Endothelial cell of umbilical vein (primary cell): ENCODE measurements around the gene METTL27. TPM values are rescaled to one million over a fixed set of nuclear protein-coding genes. Genes with fewer than 3 reads are reported as not detected.
"Not testable (repeated sequence)": the region's sequence is repeated elsewhere in the genome, so short reads cannot be mapped to it uniquely, and the experiment has no call there.

Source experiments
- BruUV-seq: library from RNA; stranded (reverse); fragments of 400-500 nt; replicated peaks from 2 replicates; lab custom pipeline; 2021; lab: Mats Ljungman, UMichigan
- CTCF ChIA-PET: fragments of 300-600, 350-600 bp; sonication (Branson Sonifier 250); formaldehyde crosslinking; loops from one replicate; lab custom pipeline; 2021; ENCODE audit warnings: antibody characterized with exemption, inconsistent platforms; lab: Charles Lee
- POLR2A ChIA-PET: fragments of 300-600, 350-600 bp; sonication (Branson Sonifier 250); formaldehyde crosslinking; loops from one replicate; lab custom pipeline; 2021; ENCODE audit warnings: antibody characterized with exemption, inconsistent platforms; lab: Charles Lee
- DNase-seq: peaks from one replicate; pipeline ENCODE4 v3.0.0-alpha.2; 2011; ENCODE audit warnings: low read depth, low spot score
- FAIRE-seq: peaks from 2 replicates; lab custom pipeline; 2011; peaks lifted over from hg19 to GRCh38; lab: Jason Lieb, UNC
- H2AFZ ChIP-seq: 2 replicates; pipeline ENCODE4 v1.6.0; 2012; ENCODE audit warnings: low read depth, low read length, control low read depth, inconsistent platforms
- H3K27ac ChIP-seq: 2 replicates; pipeline ENCODE4 v1.5.1; 2011; ENCODE audit warnings: low read depth, mild to moderate bottlenecking, control low read depth, low read length, moderate library complexity; ENCODE audit not compliant: insufficient read depth
- H3K27me3 ChIP-seq, 2 experiments: 2 replicates each; pipeline versions ENCODE4 v1.6.0 to v1.6.1; 2011; ENCODE audit warnings: low read length in 2 of 2, mixed read lengths in 1 of 2; ENCODE audit not compliant: control insufficient read depth in 2 of 2, insufficient read depth in 2 of 2
- H3K36me3 ChIP-seq, 2 experiments: 2 replicates in 1 of 2; 3 replicates in 1 of 2; pipeline ENCODE4 v1.5.1; 2011; ENCODE audit warnings: low read length in 2 of 2, mild to moderate bottlenecking in 1 of 2, moderate library complexity in 1 of 2; ENCODE audit not compliant: control insufficient read depth in 2 of 2, insufficient read depth in 2 of 2; ENCODE audit errors: extremely low read depth in 1 of 2
- H3K4me1 ChIP-seq: 3 replicates; pipeline ENCODE4 v1.5.1; 2011; ENCODE audit warnings: mild to moderate bottlenecking, low read length; ENCODE audit not compliant: control insufficient read depth, insufficient read depth; ENCODE audit errors: extremely low read depth
- H3K4me2 ChIP-seq: 2 replicates; pipeline ENCODE4 v1.6.1; 2011; ENCODE audit warnings: low read length, control low read depth, mixed read lengths; ENCODE audit not compliant: insufficient read depth
- H3K4me3 ChIP-seq, 3 experiments: fragments of 200-600 bp in 1 of 3; sonication (generic), shearing (Covaris generic) in 1 of 3; replicated peaks in 1 of 3; 2 replicates each; pipeline ENCODE4 v1.5.1; 2011 to 2016; ENCODE audit warnings: control low read depth in 3 of 3, low read length in 3 of 3, mild to moderate bottlenecking in 2 of 3, inconsistent platforms in 1 of 3, low read depth in 1 of 3, moderate library complexity in 1 of 3; ENCODE audit not compliant: insufficient read depth in 1 of 3
- H3K79me2 ChIP-seq: 2 replicates; pipeline ENCODE4 v1.6.0; 2012; ENCODE audit warnings: low read length, inconsistent platforms; ENCODE audit not compliant: control insufficient read depth, insufficient read depth
- H3K9ac ChIP-seq: replicated peaks from 2 replicates; pipeline ENCODE3; 2011; ENCODE audit warnings: low read length, control low read depth; ENCODE audit not compliant: insufficient read depth; ENCODE audit errors: extremely low read depth
- H3K9me1 ChIP-seq: replicated peaks from 3 replicates; pipeline ENCODE4 v1.6.0; 2011; ENCODE audit warnings: mild to moderate bottlenecking, low read length; ENCODE audit not compliant: control insufficient read depth, insufficient read depth; ENCODE audit errors: extremely low read depth
- H3K9me3 ChIP-seq: replicated peaks from 2 replicates; pipeline ENCODE4 v1.5.1; 2012; ENCODE audit warnings: low read length, inconsistent platforms; ENCODE audit not compliant: control insufficient read depth, insufficient read depth
- H4K20me1 ChIP-seq: replicated peaks from 2 replicates; pipeline ENCODE3; 2011; ENCODE audit warnings: mild to moderate bottlenecking, low read length; ENCODE audit not compliant: control insufficient read depth, insufficient read depth; ENCODE audit errors: extremely low read depth
- dilution Hi-C: fragments of 300-500 bp; cut with MboI; formaldehyde crosslinking; loops from one replicate; pipeline ENCODE4 v1.15.0; 2019; ENCODE audit warnings: low sequenced_read_pairs; ENCODE audit not compliant: extremely low pct_ligation_motif_present
- intact Hi-C: fragments of 100-400 bp; cut with micrococcal nuclease; formaldehyde crosslinking; loops from one replicate; pipeline ENCODE4 v1.10.0; 2022
- polyA plus RNA-seq, 4 experiments: library from polyadenylated mRNA; depleted of rRNA in 3 of 4; stranded (reverse) in 3 of 4; unstranded in 1 of 4; fragments of >200 nt; gene quantifications; 2 replicates each; pipeline versions ENCODE4 v1.2.1 to v1.2.3, GENCODE V29; 2011 to 2012; ENCODE audit warnings: missing spikeins in 1 of 4
- total RNA-seq: library from RNA; stranded (reverse); gene quantifications from 2 replicates; pipeline ENCODE4 v1.2.3, GENCODE V29; 2021

The METTL27 gene
- total and polyA plus RNA-seq, 2 donors (not counting 3 experiments of a cell fraction or from before 2014, with no cell fraction given), result 6.9 to 10.8 TPM

DNA sequence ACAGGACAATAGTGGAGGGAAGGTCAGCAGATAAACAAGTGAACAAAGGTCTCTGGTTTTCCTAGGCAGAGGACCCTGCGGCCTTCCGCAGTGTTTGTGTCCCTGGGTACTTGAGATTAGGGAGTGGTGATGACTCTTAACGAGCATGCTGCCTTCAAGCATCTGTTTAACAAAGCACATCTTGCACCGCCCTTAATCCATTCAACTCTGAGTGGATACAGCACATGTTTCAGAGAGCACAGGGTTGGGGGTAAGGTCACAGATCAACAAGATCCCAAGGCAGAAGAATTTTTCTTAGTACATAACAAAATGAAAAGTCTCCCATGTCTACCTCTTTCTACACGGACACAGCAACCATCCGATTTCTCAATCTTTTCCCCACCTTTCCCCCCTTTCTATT, 45.7 kb downstream of the METTL27 start:
- H3K79me2 ChIP-seq, H4K20me1 ChIP-seq, POLR2A ChIA-PET, DNase-seq, H3K4me3 ChIP-seq, H3K27me3 ChIP-seq, H3K4me2 ChIP-seq, H3K9ac ChIP-seq, H2AFZ ChIP-seq, intact Hi-C loops, dilution Hi-C loops, BruUV-seq, FAIRE-seq, H3K36me3 ChIP-seq, H3K4me1 ChIP-seq, H3K9me3 ChIP-seq, H3K9me1 ChIP-seq, H3K27ac ChIP-seq: not testable (repeated sequence)
- CTCF ChIA-PET, result interaction anchor here (1.3 kb wide), 1 partner anchor 12 kb away, joined by 3 read pairs; no protein-coding TSS in a partner anchor

DNA sequence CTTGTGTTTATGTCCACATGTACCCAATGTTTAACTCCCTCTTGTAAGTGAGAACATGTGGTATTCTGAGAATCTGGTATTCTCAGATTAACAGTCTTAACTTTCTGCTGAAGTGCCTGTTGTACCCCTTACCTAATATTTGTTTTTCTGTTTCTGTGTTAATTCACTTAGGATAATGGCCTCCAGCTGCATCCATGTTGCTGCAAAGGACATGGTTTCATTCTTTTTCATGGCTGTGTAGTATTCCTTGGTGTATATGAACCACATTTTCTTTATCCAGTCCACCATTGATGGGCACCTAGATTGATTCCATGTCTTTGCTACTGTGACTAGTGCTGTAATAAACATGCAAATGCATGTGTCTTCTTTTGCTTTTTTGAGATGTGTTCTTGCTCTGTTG, 47.1 kb downstream of the METTL27 start:
- H3K27ac ChIP-seq, FAIRE-seq, H3K4me1 ChIP-seq, H3K4me3 ChIP-seq, POLR2A ChIA-PET, H3K4me2 ChIP-seq, H3K27me3 ChIP-seq, H3K9me3 ChIP-seq, dilution Hi-C loops, H3K9ac ChIP-seq, H3K36me3 ChIP-seq, BruUV-seq, H2AFZ ChIP-seq, H4K20me1 ChIP-seq, H3K9me1 ChIP-seq, H3K79me2 ChIP-seq, DNase-seq, intact Hi-C loops: not testable (repeated sequence)
- CTCF ChIA-PET, result interaction anchor here (1.3 kb wide), 1 partner anchor 11 kb away, joined by 3 read pairs; no protein-coding TSS in a partner anchor

- H3K27me3 ChIP-seq, H3K4me3 ChIP-seq, H3K36me3 ChIP-seq, CTCF ChIA-PET, H4K20me1 ChIP-seq, DNase-seq, H3K4me1 ChIP-seq, H3K9me1 ChIP-seq, BruUV-seq, dilution Hi-C loops, H2AFZ ChIP-seq, POLR2A ChIA-PET, intact Hi-C loops, H3K9me3 ChIP-seq, FAIRE-seq, H3K79me2 ChIP-seq, H3K4me2 ChIP-seq, H3K27ac ChIP-seq, H3K9ac ChIP-seq: not testable (repeated sequence)
Observed at GRCh38 chr7:73791170-73791690, 51.1 kb downstream of the METTL27 start.
